WERI-Rb-1 (cell line): ENCODE results near the gene FABP2.
"Not testable (repeated sequence)": the region's sequence is repeated elsewhere in the genome, so short reads cannot be mapped to it uniquely, and the experiment has no call there.

Source experiments
- DNase-seq: peaks from one replicate; pipeline ENCODE4 v3.0.0-alpha.2; 2020
- H3K27ac ChIP-seq: fragments of 250-450 bp; sonication (Bioruptor Pico); 2 replicates; pipeline ENCODE4 v1.5.1; 2020; ENCODE audit warnings: mild to moderate bottlenecking, moderate library complexity
- H3K27me3 ChIP-seq: fragments of 250-450 bp; sonication (Bioruptor Pico); 2 replicates; pipeline ENCODE4 v1.5.1; 2021; ENCODE audit warnings: mild to moderate bottlenecking, low read depth, moderate library complexity; ENCODE audit not compliant: insufficient read depth, severe bottlenecking
- H3K36me3 ChIP-seq: fragments of 250-450 bp; sonication (Bioruptor Pico); 2 replicates; pipeline ENCODE4 v1.5.1; 2020; ENCODE audit warnings: mild to moderate bottlenecking, moderate library complexity
- H3K4me3 ChIP-seq: 2 replicates; pipeline ENCODE4 v1.5.1; 2011; ENCODE audit warnings: low read depth, mild to moderate bottlenecking, control low read depth, low read length
- H3K9me3 ChIP-seq: fragments of 250-450 bp; sonication (Bioruptor Pico); 2 replicates; pipeline ENCODE4 v1.5.1; 2021; ENCODE audit warnings: mild to moderate bottlenecking, moderate library complexity; ENCODE audit not compliant: severe bottlenecking
- CTCF ChIP-seq: IDR thresholded peaks from 2 replicates; pipeline ENCODE4 v1.5.1; 2011; ENCODE audit warnings: low read depth, mild to moderate bottlenecking, control low read depth, inconsistent platforms, low read length

The FABP2 gene

GRCh38 chr4:119281393-119281792, 40.5 kb downstream of the FABP2 start:
- no peak for DNase-seq
- no peaks in the 10 kb centered on the region for H3K9me3 ChIP-seq
- no peaks in the 10 kb centered on the region for H3K36me3 ChIP-seq
- no peak for TF ChIP-seq CTCF
- no peak overlapping the region for H3K27ac ChIP-seq
- no peaks in the 10 kb centered on the region for H3K27me3 ChIP-seq
- no peak overlapping the region for H3K4me3 ChIP-seq

- H3K27ac ChIP-seq, H3K4me3 ChIP-seq, DNase-seq: not testable (repeated sequence)
These were observed 42.0 kb downstream of the FABP2 start for GRCh38 chr4:119279945-119280344.

GRCh38 chr4:119279541-119279940, 42.4 kb downstream of the FABP2 start:
- not testable (repeated sequence) for H3K9me3 ChIP-seq, H3K27ac ChIP-seq, H3K27me3 ChIP-seq, DNase-seq, H3K36me3 ChIP-seq, H3K4me3 ChIP-seq

More at GRCh38 chr4:119279945-119280344, 42.0 kb downstream of the FABP2 start:
- not testable (repeated sequence) for H3K9me3 ChIP-seq, H3K36me3 ChIP-seq, H3K27me3 ChIP-seq

GRCh38 chr4:119271361-119272085, 50.4 kb downstream of the FABP2 start:
- H3K4me3 ChIP-seq = no peak overlapping the region
- no peaks in the 10 kb centered on the region for H3K9me3 ChIP-seq
- no peak overlapping the region for H3K27ac ChIP-seq
- H3K36me3 ChIP-seq = peaks cover 4% of the 10 kb centered on the region; the same call in 1 of the 2 replicates
- TF ChIP-seq CTCF = no peak
- H3K27me3 ChIP-seq = no peaks in the 10 kb centered on the region
- DNase-seq = no peak

- Histone ChIP-seq H3K4me3 (no peak overlapping the region), H3K27ac (no peak overlapping the region), H3K9me3 (no peaks in the 10 kb centered on the region), H3K27me3 (no peaks in the 10 kb centered on the region), H3K36me3 (peaks cover 4% of the 10 kb centered on the region; the same call in 1 of the 2 replicates)
- no peak for DNase-seq
- no peak for TF ChIP-seq CTCF
These were observed 53.5 kb downstream of the FABP2 start for GRCh38 chr4:119268466-119268865.
